Measurements from ENCODE around the gene ZFP36L1.

Gene ZFP36L1

DNA sequence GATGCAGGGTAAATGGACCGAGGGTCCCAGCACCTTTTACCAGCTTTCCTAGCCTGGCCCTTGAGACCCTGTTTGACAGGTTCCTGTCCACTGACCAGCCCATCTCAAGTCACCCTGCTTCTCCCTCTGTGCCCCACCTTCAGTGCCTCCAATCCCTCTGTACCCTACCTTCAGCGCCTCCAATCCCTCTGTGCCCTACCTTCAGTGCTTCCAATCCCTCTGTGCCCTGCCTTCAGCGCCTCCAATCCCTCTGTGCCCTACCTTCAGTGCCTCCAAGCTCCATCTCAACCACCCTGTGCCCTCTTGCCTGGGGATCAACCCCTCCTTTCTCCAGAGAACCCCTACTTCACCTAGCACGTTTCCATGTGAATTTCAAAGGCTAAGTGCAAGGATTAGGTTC lies 54.3 kb downstream of the ZFP36L1 start:
- DNase-seq (ENCODE audit: low spot score in 2 of 2): no peak
- H3K36me3 Mint-ChIP-seq: peaks cover 6% of the 10 kb centered on the region
- H3K9me3 Mint-ChIP-seq: no peaks in the 10 kb centered on the region
- no peak overlapping the region for H3K4me3 Mint-ChIP-seq
- no peak for ATAC-seq
- H3K4me1 Mint-ChIP-seq: peaks cover 54% of the 10 kb centered on the region
- peak overlapping the region; percentile 82 for H3K27ac Mint-ChIP-seq
